ENCODE results near the gene WDR4.
"Not testable (repeated sequence)": the region's sequence is repeated elsewhere in the genome, so short reads cannot be mapped to it uniquely, and the experiment has no call there.

The WDR4 gene

DNA sequence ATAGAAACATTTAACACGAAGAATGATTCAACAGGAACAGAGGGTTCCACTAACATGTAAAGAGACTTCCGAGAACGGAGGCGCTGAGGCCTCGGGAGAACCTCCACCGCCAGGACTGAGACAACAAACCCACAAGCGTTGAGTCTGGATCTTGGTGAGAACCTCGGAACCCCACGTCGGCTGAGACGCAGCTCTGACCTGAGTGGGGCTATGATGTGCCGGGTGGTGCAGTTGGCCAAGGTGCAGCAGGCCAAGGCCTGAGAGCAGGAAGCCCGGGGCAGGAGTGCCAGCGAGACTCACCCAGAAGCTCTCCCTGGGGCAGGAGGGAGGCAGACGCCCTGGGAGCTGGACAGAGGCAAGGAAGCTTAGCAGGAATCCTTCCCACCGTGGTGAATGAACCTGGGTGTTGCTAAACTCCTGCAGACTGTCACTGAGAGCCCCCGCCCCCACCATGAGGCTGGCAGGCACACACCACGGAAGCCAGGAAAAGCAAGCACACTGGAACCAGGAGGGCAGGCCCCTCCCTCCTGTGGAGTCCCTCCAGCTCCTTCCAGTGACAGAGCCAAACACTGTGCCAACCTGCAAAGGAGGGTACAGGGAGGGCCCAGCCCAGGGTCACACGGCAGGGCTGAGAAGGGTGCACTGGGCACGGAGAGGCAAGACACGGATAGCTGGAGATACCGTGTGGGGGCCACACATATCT is 34.8 kb downstream of the WDR4 start:
- TF ChIP-seq, protein P1, sequence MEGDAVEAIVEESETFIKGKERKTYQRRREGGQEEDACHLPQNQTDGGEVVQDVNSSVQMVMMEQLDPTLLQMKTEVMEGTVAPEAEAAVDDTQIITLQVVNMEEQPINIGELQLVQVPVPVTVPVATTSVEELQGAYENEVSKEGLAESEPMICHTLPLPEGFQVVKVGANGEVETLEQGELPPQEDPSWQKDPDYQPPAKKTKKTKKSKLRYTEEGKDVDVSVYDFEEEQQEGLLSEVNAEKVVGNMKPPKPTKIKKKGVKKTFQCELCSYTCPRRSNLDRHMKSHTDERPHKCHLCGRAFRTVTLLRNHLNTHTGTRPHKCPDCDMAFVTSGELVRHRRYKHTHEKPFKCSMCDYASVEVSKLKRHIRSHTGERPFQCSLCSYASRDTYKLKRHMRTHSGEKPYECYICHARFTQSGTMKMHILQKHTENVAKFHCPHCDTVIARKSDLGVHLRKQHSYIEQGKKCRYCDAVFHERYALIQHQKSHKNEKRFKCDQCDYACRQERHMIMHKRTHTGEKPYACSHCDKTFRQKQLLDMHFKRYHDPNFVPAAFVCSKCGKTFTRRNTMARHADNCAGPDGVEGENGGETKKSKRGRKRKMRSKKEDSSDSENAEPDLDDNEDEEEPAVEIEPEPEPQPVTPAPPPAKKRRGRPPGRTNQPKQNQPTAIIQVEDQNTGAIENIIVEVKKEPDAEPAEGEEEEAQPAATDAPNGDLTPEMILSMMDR (IDR thresholded peaks at IDR 0.05; ENCODE audit: insufficient read depth, low read depth, low read length, missing control alignments) = no peak
- no peak for DNase-seq (ENCODE audit: low read depth)
- no peak overlapping the region for H3K4me3 ChIP-seq (ENCODE audit: low read depth, low read length)

DNA sequence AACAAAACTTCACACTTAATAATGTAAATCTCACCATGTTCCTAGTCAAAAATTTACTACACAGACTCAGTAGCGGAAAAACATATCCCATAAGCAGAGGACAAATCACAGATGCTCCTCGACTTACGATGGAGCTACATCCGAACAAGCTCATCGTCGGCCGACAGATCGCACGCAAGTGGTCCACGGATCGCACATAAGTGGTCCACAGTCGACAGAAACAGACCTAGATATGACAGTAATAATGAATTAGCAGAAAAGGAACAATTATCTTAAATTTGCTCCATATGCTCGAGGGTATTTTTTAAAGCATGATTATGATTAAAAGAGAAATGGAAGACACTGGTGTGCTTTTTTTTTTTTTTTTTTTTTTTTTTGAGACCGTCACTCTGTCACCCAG is 36.3 kb downstream of the WDR4 start:
- no peak overlapping the region for H3K4me3 ChIP-seq (ENCODE audit: low read depth, low read length)
- TF ChIP-seq, protein P1 (IDR thresholded peaks at IDR 0.05; ENCODE audit: insufficient read depth, low read depth, low read length, missing control alignments) = no peak
- no peak for DNase-seq (ENCODE audit: low read depth)

DNA sequence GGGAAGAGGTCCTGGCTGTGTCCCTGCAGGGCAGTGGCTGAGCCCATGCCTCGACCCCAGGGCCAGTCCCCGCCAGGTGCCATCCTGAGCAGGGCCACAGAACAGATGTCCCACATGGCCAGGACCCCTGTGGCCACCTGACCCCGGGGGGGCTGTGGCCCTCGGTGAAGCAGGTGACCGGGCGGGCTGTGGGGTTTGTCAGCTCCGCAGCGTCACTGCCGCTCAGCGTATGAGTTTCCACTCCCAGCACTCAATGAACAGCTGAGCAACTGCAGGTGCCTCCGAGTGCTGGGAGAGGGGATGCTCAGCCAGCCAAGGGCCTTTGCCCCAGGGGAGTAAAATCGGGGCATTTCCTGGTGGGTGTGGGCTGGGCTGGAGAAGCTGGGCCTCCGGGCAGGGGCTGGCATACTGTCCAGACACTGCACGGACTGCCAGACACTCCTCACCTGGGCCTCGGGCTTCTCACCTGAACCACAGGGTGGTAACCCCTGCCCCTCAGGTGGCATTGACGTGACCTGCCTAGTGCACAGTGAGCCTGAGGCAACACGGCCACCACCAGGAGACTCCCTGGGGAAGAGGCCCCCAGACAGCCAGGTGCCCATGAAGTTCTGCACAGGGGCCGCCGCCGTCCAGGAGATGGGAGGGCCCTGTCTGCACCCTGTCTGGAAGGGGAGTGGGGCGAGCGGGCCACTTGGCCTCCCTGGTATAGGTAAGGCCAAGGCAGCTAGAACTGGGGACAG is 37.3 kb downstream of the WDR4 start:
- H3K4me3 ChIP-seq (ENCODE audit: low read depth, low read length); DNase-seq (ENCODE audit: low read depth): not testable (repeated sequence)

DNA sequence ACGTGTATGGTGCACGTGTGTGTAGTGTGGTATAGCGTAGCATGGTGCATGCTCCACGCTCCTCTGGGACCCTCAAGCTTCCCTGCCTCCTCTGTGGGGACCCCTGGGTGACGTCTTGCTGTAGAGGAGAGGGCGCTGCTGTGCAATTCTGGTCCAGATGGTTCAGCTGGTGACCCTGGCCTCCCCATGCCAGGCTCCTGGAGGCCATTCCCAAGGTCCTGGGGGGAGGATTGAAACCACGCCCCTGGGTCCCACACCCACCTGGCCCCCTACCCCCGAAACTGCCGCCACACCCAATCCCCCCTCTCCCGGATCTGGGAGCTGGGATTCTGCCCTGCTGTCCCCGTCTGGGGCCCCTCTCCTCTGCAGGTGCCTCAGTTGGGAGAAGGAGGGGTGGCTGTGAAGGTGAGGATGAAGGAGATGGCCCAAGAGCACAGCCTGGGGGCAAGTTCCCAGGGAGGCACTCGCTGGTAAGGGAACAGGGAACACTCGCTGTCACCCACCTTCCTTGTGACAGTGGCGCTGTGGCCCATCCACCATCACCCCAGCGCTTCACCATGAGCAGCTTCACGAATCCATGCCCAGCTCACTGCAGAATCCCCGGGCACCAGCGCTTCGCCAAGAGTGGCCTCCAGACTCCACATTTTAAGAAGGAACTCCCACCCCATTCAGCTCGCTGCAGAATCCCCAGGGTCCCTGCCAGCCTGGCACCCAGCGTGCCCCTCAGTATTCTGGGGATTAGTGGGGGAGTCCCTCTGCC is 38.0 kb downstream of the WDR4 start:
- H3K4me3 ChIP-seq (ENCODE audit: low read depth, low read length) = no peak overlapping the region
- TF ChIP-seq, protein P1 (IDR thresholded peaks at IDR 0.05; ENCODE audit: insufficient read depth, low read depth, low read length, missing control alignments) = no peak
- DNase-seq (ENCODE audit: low read depth) = no peak

DNA sequence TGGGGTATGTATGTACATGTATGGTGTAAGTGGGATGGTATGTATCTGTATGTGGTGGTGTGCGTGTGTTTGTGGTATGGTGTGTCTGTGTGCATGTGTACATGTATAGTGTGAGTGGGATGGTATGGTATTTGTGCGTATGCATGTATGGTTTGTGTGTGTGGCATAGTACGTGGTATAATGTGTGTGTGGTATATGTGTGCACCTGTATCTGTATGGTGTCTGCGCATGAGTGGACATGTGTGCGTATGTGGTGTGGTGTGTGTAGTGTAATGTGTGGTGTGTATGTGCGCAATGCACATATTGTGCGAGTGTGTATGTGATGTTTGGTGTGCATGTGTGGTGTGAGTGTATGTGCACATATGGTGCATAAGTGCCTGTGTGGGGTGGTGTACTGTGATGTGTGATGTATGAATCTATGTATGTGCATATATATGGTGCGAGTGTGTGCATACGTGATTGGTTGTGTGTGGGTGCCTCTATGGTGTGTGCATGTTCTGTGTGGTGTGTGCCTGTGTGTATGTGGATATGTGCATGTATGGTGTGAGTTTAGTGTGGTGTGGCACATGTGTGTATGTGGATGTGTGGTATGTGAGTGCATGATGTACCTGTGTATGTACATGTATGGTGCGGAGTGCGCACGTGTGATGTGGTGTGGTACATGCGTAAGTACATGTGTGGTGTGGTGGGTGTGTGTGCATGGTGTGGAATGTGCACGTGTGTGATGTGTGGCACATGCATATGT is 38.8 kb downstream of the WDR4 start:
- TF ChIP-seq, protein P1 (IDR thresholded peaks at IDR 0.05; ENCODE audit: insufficient read depth, low read depth, low read length, missing control alignments) = no peak
- DNase-seq (ENCODE audit: low read depth) = no peak

DNA sequence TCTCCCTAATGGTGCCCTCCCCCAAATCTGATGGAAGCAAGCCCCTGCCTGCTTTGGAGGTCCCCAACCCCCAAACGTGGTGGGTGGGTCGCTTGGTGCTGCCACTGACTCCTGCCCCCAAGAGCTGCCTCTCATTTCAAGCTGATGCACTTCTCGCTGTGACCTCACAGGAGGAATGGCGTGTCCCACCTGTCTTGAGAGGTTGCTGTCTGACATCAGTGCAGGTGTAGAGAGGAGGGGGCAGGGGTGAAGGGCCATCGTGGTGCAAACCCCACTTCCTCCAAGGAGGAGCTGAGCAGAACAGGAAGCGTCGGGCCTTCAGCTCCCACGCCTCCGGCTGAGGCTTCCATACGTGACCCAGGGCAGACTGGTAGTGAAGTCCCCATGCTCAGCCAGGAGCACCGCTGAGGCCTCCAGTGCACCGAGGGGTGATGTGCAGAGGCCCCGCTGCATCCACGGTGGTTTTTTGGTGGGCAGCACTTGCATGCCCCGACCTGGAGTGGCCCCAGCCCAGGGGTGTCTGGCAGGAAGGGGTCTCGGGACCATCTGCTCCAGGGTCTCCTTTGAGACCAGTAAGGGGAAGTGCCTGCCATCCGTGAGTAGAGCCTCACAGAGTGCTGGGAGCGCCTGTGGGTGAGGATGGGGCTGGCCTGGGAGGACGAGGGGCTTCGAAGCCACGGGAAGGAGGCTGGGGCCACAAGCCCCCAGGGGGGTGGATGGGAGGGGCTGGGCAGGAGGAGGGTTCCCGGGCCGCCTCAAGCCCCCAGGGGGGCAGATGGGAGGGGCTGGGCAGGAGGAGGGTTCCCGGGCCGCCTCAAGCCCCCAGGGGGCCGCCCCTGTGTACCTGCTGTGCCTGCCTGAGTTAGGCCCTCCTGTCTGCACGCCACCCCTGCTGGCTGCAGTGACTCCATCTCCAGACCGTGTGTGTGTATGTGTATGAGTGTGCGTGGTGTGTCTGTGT is 39.8 kb downstream of the WDR4 start:
- TF ChIP-seq, protein P1 (IDR thresholded peaks at IDR 0.05; ENCODE audit: insufficient read depth, low read depth, low read length, missing control alignments) = no peak
- DNase-seq (ENCODE audit: low read depth) = no peak
- no peak overlapping the region for H3K4me3 ChIP-seq (ENCODE audit: low read depth, low read length)

More for the DNA sequence above, 38.8 kb downstream of the WDR4 start:
- H3K4me3 ChIP-seq (ENCODE audit: low read depth, low read length) = no peak overlapping the region

DNA sequence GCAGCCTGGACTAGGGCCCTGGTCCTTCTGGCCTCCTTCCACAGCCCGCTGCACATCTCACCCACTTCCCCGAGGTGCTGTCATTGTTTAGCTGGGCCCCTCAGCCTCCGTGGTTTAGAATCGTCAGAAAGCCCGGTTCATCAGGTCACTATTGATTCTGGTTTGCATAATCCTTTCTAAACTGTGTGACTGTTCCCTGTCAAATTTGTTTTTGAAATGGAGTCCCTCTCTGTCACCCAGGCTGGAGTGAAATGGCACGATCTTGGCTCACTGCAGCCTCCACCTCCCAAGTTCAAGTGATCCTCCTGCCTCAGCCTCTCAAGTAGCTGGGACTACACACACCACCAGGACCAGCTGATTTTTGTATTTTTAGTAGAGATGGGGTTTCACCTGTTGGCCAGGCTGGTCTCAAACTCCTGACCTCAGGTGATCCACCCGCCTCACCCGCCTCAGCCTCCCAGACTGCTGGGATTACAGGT is 41.1 kb downstream of the WDR4 start:
- not testable (repeated sequence) for DNase-seq (ENCODE audit: low read depth); H3K4me3 ChIP-seq (ENCODE audit: low read depth, low read length)

Measured in GM12865 (cell line).